ENCODE data around the gene APOD. TPM values are rescaled to one million over a fixed set of nuclear protein-coding genes. Genes with fewer than 3 reads are reported as not detected.

The APOD gene
- total RNA-seq, 1 experiment from 2014 or later: not detected

DNA sequence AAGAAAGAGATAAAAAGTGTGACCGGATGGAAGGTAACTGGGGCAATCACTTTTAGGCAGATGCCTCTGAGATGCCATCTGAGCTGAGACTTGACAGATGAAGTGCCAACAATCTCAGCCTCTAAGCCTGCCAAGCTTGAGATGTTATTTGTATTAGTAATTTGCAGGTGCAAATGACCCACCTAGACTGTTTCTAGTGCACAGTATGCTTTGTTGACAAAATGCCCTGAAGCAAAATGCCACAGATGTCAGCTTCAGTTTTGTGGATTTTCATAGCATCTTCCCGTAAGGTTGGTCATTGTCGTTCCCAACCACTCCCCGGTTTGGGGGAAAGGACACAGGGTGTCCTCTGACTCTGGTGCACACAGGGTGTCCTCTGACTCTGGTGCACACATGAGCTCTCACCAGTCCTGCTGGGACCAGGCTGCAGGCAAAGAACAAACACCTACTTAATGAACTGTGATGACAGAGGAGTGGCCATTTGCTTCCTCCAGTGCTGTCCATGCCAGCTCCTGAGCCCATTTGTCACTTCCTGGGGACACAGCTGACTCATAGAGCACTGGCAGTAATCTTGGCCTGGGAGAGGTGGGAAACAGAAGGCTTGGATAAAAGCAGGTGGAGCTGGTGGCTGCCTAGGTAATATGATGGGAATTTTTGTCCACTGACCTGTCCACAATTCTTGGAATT, 23.9 kb downstream of the APOD start:
- intact Hi-C loops (cut with micrococcal nuclease; ENCODE audit: unreplicated experiment): no loop called here
- Mint-ChIP-seq H3K9me3 (ENCODE audit: low read depth, unreplicated experiment) (no peaks in the 10 kb centered on the region), H3K36me3 (ENCODE audit: insufficient read depth, unreplicated experiment) (no peaks in the 10 kb centered on the region), H3K27ac (ENCODE audit: unreplicated experiment) (no peak overlapping the region), H3K27me3 (ENCODE audit: unreplicated experiment) (peaks cover 18% of the 10 kb centered on the region), H3K4me3 (ENCODE audit: low read depth, unreplicated experiment) (no peak overlapping the region), H3K4me1 (ENCODE audit: low read depth, unreplicated experiment) (peaks cover 29% of the 10 kb centered on the region)
- DNase-seq: peak; percentile 55
- CTCF ChIA-PET: interaction anchor here (0.8 to 1.0 kb wide), 4 partner anchors 9 to 335 kb away, joined by 3 to 6 read pairs (median 4); partner anchors contain the start of gene APOD
- BruUV-seq (replicated peaks): no TSS peak
- TF ChIP-seq, protein P1, sequence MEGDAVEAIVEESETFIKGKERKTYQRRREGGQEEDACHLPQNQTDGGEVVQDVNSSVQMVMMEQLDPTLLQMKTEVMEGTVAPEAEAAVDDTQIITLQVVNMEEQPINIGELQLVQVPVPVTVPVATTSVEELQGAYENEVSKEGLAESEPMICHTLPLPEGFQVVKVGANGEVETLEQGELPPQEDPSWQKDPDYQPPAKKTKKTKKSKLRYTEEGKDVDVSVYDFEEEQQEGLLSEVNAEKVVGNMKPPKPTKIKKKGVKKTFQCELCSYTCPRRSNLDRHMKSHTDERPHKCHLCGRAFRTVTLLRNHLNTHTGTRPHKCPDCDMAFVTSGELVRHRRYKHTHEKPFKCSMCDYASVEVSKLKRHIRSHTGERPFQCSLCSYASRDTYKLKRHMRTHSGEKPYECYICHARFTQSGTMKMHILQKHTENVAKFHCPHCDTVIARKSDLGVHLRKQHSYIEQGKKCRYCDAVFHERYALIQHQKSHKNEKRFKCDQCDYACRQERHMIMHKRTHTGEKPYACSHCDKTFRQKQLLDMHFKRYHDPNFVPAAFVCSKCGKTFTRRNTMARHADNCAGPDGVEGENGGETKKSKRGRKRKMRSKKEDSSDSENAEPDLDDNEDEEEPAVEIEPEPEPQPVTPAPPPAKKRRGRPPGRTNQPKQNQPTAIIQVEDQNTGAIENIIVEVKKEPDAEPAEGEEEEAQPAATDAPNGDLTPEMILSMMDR (IDR thresholded peaks at IDR 0.05; ENCODE audit: unreplicated experiment): no peak

DNA sequence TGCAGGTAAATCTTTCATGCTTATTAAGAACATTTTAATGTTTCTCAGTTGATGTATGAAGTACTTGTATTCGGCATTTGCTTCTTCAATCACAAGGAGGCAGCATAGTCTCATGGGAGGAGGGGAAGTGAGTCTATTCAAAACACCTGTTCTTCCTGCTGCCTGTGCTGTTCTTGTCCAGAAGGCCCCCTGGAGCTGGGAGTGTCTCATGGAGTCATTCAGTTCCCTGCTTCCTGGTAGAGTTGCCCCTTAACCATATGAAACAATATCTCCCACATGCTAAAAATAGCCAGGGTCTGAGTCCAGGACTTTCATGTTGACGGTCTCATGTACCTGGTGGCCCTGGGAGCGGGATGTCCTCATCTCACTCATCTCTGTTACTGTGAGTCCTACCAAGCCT, 25.1 kb downstream of the APOD start:
- Mint-ChIP-seq H3K36me3 (ENCODE audit: insufficient read depth, unreplicated experiment) (no peaks in the 10 kb centered on the region), H3K4me1 (ENCODE audit: low read depth, unreplicated experiment) (peaks cover 29% of the 10 kb centered on the region), H3K27ac (ENCODE audit: unreplicated experiment) (no peak overlapping the region), H3K4me3 (ENCODE audit: low read depth, unreplicated experiment) (no peak overlapping the region), H3K27me3 (ENCODE audit: unreplicated experiment) (peaks cover 18% of the 10 kb centered on the region), H3K9me3 (ENCODE audit: low read depth, unreplicated experiment) (no peaks in the 10 kb centered on the region)
- DNase-seq: peak; percentile 78
- CTCF ChIA-PET: interaction anchor here (0.6 to 1.0 kb wide), 3 partner anchors 25 to 1131 kb away, joined by 3 to 5 read pairs (median 3); partner anchors contain the start of gene APOD
- no TSS peak for BruUV-seq (replicated peaks)
- TF ChIP-seq, protein P1 (IDR thresholded peaks at IDR 0.05; ENCODE audit: unreplicated experiment): peak; percentile 71
- intact Hi-C loops (cut with micrococcal nuclease; ENCODE audit: unreplicated experiment): loop anchor here (1.0 kb wide), 2 partner anchors 294 to 298 kb away; no protein-coding TSS in a partner anchor

DNA sequence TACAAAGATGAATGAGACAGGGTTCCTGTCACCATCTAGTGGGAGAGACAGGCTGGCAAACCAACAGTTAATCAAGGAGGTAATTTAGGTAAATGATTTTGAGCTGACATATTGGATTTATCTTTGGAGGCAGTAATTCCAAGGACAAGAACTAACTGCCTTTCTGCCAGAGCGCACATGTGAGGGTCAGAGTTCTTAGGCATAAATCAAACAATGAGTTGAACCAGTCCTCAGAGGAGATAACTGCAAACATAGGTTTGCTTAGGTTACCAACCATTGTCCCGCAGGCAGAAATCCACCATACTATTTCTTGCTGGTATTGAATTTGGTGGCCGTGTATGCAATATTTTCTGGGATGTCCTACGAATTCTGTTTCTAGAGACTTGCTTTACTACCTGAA, 26.4 kb downstream of the APOD start:
- Mint-ChIP-seq H3K36me3 (ENCODE audit: insufficient read depth, unreplicated experiment) (no peaks in the 10 kb centered on the region), H3K4me1 (ENCODE audit: low read depth, unreplicated experiment) (peaks cover 29% of the 10 kb centered on the region), H3K4me3 (ENCODE audit: low read depth, unreplicated experiment) (no peak overlapping the region), H3K27ac (ENCODE audit: unreplicated experiment) (no peak overlapping the region), H3K27me3 (ENCODE audit: unreplicated experiment) (peaks cover 18% of the 10 kb centered on the region), H3K9me3 (ENCODE audit: low read depth, unreplicated experiment) (no peaks in the 10 kb centered on the region)
- CTCF ChIA-PET: no interaction called here
- no TSS peak for BruUV-seq (replicated peaks)
- TF ChIP-seq, protein P1 (IDR thresholded peaks at IDR 0.05; ENCODE audit: unreplicated experiment): no peak
- no peak for DNase-seq
- intact Hi-C loops (cut with micrococcal nuclease; ENCODE audit: unreplicated experiment): no loop called here

DNA sequence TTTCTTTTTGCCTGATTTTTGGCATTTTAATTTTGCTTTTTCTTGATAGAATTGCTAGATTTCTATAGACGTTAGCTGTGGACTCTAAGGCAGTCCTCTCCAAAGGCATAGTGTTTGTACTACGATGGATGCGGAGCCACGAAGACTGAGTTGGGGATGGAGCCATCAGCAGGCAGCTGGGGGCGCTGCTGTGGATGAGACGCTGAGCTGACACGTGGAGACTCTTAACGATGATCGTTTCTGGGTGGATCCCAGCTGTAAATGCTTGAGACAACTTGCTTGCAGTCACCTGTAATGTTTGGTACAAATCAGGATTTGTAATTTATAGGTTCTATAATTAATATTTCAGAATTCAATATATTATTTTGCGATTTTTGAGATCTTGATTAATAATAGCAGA, 27.4 kb downstream of the APOD start:
- Mint-ChIP-seq H3K4me1 (ENCODE audit: low read depth, unreplicated experiment) (peaks cover 29% of the 10 kb centered on the region), H3K36me3 (ENCODE audit: insufficient read depth, unreplicated experiment) (no peaks in the 10 kb centered on the region), H3K4me3 (ENCODE audit: low read depth, unreplicated experiment) (no peak overlapping the region), H3K9me3 (ENCODE audit: low read depth, unreplicated experiment) (no peaks in the 10 kb centered on the region), H3K27me3 (ENCODE audit: unreplicated experiment) (peaks cover 18% of the 10 kb centered on the region), H3K27ac (ENCODE audit: unreplicated experiment) (peak overlapping the region; percentile 8)
- CTCF ChIA-PET: interaction anchor here (0.6 kb wide), 1 partner anchor 236 kb away, joined by 3 read pairs; no protein-coding TSS in a partner anchor
- intact Hi-C loops (cut with micrococcal nuclease; ENCODE audit: unreplicated experiment): no loop called here
- BruUV-seq (replicated peaks): no TSS peak
- TF ChIP-seq, protein P1 (IDR thresholded peaks at IDR 0.05; ENCODE audit: unreplicated experiment): no peak
- DNase-seq: no peak

Measured in Calu3 (cell line).